Calu3 (cell line): ENCODE results near the gene ADGRL2. TPM values are rescaled to one million over a fixed set of nuclear protein-coding genes. Genes with fewer than 3 reads are reported as not detected.

Experiments used
- BruUV-seq: library from RNA; stranded (reverse); fragments of 400-500 nt; replicated peaks from 2 replicates; lab custom pipeline; 2021; lab: Mats Ljungman, UMichigan
- CTCF ChIA-PET: fragments of 300-600 bp; sonication (Branson Sonifier 250); formaldehyde crosslinking; loops from one replicate; lab custom pipeline; 2022; ENCODE audit warnings: antibody characterized with exemption; lab: Charles Lee
- DNase-seq: peaks from one replicate; pipeline ENCODE4 v3.0.0; 2022
- H3K27ac Mint-ChIP-seq: one replicate; pipeline ENCODE4 v1.8.0; 2022; ENCODE audit warnings: mixed read lengths; ENCODE audit not compliant: unreplicated experiment
- H3K27me3 Mint-ChIP-seq: one replicate; pipeline ENCODE4 v1.8.0; 2022; ENCODE audit warnings: mixed read lengths; ENCODE audit not compliant: unreplicated experiment
- H3K36me3 Mint-ChIP-seq: one replicate; pipeline ENCODE4 v1.8.0; 2022; ENCODE audit warnings: mild to moderate bottlenecking, moderate library complexity, mixed read lengths; ENCODE audit not compliant: insufficient read depth, unreplicated experiment
- H3K4me1 Mint-ChIP-seq: one replicate; pipeline ENCODE4 v1.8.0; 2022; ENCODE audit warnings: mild to moderate bottlenecking, low read depth, mixed read lengths; ENCODE audit not compliant: unreplicated experiment
- H3K4me3 Mint-ChIP-seq: one replicate; pipeline ENCODE4 v1.8.0; 2022; ENCODE audit warnings: mild to moderate bottlenecking, low read depth, moderate library complexity, mixed read lengths; ENCODE audit not compliant: unreplicated experiment
- H3K9me3 Mint-ChIP-seq: one replicate; pipeline ENCODE4 v1.8.0; 2022; ENCODE audit warnings: low read depth, mixed read lengths; ENCODE audit not compliant: unreplicated experiment
- intact Hi-C: fragments of 100-400 bp; cut with micrococcal nuclease; formaldehyde crosslinking; loops from one replicate; pipeline ENCODE4 v1.10.0; 2022; ENCODE audit not compliant: unreplicated experiment
- total RNA-seq: library from RNA; stranded (reverse); gene quantifications from 2 replicates; pipeline ENCODE4 v1.2.3, GENCODE V29; 2022
- TF ChIP-seq, protein P1 (sequence below): fragments of 200-600 bp; IDR thresholded peaks from one replicate; pipeline ENCODE4 v1.8.0; 2022; ENCODE audit warnings: antibody characterized with exemption; ENCODE audit not compliant: unreplicated experiment

The ADGRL2 gene
- total RNA-seq, 1 experiment from 2014 or later: 72.3 TPM

DNA sequence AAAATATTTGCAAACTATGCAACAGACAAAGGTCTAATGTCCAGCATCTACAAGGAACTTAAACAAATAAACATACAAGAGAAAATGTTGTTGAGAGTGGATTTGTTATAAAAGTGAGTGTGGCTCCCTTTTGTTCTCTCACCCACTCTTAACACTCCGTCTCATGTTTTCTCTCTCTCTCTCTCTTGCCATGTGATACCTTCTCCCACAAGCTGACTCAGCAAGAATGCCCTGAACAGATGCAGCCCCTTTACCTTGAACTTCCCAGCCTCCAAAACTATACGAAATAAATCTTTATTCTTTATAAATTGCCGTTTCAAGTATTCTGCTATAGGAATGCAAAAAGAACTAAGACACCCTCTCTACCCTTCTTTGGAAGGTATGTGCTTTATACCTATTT, 234.1 kb downstream of the ADGRL2 start:
- CTCF ChIA-PET: no interaction called here
- no TSS peak for BruUV-seq
- no peak for DNase-seq
- no peak overlapping the region for H3K4me3 Mint-ChIP-seq
- intact Hi-C loops: no loop called here
- H3K27ac Mint-ChIP-seq: no peak overlapping the region
- H3K4me1 Mint-ChIP-seq: no peaks in the 10 kb centered on the region
- TF ChIP-seq, protein P1, sequence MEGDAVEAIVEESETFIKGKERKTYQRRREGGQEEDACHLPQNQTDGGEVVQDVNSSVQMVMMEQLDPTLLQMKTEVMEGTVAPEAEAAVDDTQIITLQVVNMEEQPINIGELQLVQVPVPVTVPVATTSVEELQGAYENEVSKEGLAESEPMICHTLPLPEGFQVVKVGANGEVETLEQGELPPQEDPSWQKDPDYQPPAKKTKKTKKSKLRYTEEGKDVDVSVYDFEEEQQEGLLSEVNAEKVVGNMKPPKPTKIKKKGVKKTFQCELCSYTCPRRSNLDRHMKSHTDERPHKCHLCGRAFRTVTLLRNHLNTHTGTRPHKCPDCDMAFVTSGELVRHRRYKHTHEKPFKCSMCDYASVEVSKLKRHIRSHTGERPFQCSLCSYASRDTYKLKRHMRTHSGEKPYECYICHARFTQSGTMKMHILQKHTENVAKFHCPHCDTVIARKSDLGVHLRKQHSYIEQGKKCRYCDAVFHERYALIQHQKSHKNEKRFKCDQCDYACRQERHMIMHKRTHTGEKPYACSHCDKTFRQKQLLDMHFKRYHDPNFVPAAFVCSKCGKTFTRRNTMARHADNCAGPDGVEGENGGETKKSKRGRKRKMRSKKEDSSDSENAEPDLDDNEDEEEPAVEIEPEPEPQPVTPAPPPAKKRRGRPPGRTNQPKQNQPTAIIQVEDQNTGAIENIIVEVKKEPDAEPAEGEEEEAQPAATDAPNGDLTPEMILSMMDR: no peak
- H3K36me3 Mint-ChIP-seq: no peaks in the 10 kb centered on the region
- H3K9me3 Mint-ChIP-seq: no peaks in the 10 kb centered on the region
- H3K27me3 Mint-ChIP-seq: no peaks in the 10 kb centered on the region
